Measurements from ENCODE around the gene RARB. TPM values are rescaled to one million over a fixed set of nuclear protein-coding genes. Genes with fewer than 3 reads are reported as not detected.

The RARB gene
- total RNA-seq, 1 donor from 2014 or later = 0.26 TPM

- Histone ChIP-seq H3K36me3 (ENCODE audit: control insufficient read depth, insufficient read depth, low read length) (no peaks in the 10 kb centered on the region), H3K27me3 (ENCODE audit: control insufficient read depth, insufficient read depth, low read length) (peaks cover 3% of the 10 kb centered on the region), H3K4me3 (ENCODE audit: low read depth, low read length) (no peak overlapping the region)
- peak; percentile 83 for DNase-seq (ENCODE audit: low read depth)
- TF ChIP-seq, protein P1, sequence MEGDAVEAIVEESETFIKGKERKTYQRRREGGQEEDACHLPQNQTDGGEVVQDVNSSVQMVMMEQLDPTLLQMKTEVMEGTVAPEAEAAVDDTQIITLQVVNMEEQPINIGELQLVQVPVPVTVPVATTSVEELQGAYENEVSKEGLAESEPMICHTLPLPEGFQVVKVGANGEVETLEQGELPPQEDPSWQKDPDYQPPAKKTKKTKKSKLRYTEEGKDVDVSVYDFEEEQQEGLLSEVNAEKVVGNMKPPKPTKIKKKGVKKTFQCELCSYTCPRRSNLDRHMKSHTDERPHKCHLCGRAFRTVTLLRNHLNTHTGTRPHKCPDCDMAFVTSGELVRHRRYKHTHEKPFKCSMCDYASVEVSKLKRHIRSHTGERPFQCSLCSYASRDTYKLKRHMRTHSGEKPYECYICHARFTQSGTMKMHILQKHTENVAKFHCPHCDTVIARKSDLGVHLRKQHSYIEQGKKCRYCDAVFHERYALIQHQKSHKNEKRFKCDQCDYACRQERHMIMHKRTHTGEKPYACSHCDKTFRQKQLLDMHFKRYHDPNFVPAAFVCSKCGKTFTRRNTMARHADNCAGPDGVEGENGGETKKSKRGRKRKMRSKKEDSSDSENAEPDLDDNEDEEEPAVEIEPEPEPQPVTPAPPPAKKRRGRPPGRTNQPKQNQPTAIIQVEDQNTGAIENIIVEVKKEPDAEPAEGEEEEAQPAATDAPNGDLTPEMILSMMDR (IDR thresholded peaks at IDR 0.05; ENCODE audit: insufficient read depth, low read length, severe bottlenecking) = no peak
- FAIRE-seq = no peak
Measured at GRCh38 chr3:25423780-25424588, 4.1 kb upstream of the RARB start.

GRCh38 chr3:25424614-25425013 is 3.4 kb upstream of the RARB start:
- Histone ChIP-seq H3K36me3 (ENCODE audit: control insufficient read depth, insufficient read depth, low read length) (no peaks in the 10 kb centered on the region), H3K4me3 (ENCODE audit: low read depth, low read length) (no peak overlapping the region), H3K27me3 (ENCODE audit: control insufficient read depth, insufficient read depth, low read length) (peaks cover 5% of the 10 kb centered on the region)
- FAIRE-seq (no peak), DNase-seq (ENCODE audit: low read depth) (peak; percentile 92)
- TF ChIP-seq, protein P1 (IDR thresholded peaks at IDR 0.05; ENCODE audit: insufficient read depth, low read length, severe bottlenecking) = no peak

DNA sequence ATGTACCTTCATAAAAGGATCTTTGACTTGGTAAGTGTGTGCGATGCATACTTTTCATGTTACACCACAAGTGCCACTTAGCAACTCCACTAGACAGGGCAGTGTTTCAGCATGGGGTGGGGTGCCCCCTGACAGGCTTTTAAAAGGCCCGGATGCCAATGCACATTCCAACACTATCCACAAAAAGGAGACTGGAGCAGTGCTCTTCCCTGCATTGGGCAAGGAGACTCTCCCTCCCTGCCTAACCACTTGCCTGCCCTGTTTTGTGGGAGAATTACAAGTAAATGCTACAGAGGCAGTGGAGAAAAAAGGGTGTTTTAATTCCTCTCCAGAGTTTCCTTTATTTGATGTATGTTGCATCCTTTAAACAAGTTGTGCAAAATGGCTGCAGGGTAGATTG is 1.7 kb upstream of the RARB start:
- TF ChIP-seq, protein P1 (IDR thresholded peaks at IDR 0.05; ENCODE audit: insufficient read depth, low read length, severe bottlenecking) = no peak
- no peak overlapping the region for H3K4me3 ChIP-seq (ENCODE audit: low read depth, low read length)
- peaks cover 7% of the 10 kb centered on the region for H3K27me3 ChIP-seq (ENCODE audit: control insufficient read depth, insufficient read depth, low read length)
- FAIRE-seq (no peak), DNase-seq (ENCODE audit: low read depth) (peak; percentile 36)
- no peaks in the 10 kb centered on the region for H3K36me3 ChIP-seq (ENCODE audit: control insufficient read depth, insufficient read depth, low read length)

DNA sequence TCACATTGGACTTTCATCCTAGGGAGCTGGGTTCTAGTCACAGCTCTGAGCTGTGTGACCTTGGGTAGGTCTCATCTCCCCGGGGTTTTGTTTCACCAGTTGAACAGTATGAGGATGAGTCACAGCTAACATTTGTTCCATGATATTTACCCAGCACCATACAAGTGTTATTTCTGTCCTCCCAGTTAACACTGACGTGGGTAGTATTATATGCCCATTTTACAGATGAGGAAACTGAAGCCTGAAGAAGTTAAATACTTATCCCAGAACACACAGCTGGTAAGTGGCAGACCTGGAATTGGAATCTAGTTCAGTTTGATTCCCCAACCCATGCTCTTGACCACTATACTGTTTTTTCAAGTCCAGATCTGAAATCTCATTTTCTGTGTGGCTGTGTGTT is 908 bp upstream of the RARB start:
- peak; percentile 48 for DNase-seq (ENCODE audit: low read depth)
- TF ChIP-seq, protein P1 (IDR thresholded peaks at IDR 0.05; ENCODE audit: insufficient read depth, low read length, severe bottlenecking) = no peak
- FAIRE-seq = no peak
- Histone ChIP-seq H3K27me3 (ENCODE audit: control insufficient read depth, insufficient read depth, low read length) (peaks cover 7% of the 10 kb centered on the region), H3K36me3 (ENCODE audit: control insufficient read depth, insufficient read depth, low read length) (no peaks in the 10 kb centered on the region), H3K4me3 (ENCODE audit: low read depth, low read length) (peak overlapping the region; percentile 36)

GRCh38 chr3:25427563-25427941 is 511 bp upstream of the RARB start:
- no peaks in the 10 kb centered on the region for H3K36me3 ChIP-seq (ENCODE audit: control insufficient read depth, insufficient read depth, low read length)
- peaks cover 7% of the 10 kb centered on the region for H3K27me3 ChIP-seq (ENCODE audit: control insufficient read depth, insufficient read depth, low read length)
- peak overlapping the region; percentile 36 for H3K4me3 ChIP-seq (ENCODE audit: low read depth, low read length)
- DNase-seq (ENCODE audit: low read depth) = no peak
- no peak for FAIRE-seq
- TF ChIP-seq, protein P1 (IDR thresholded peaks at IDR 0.05; ENCODE audit: insufficient read depth, low read length, severe bottlenecking) = no peak
